HCT116 (cell line): ENCODE results near the gene FBN1.

ENCODE experiments used
- EZH2 ChIP-seq: fragments of 200-600 bp; sonication (generic); IDR thresholded peaks from 2 replicates; pipeline ENCODE4 v1.6.1; 2017; ENCODE audit warnings: antibody characterized with exemption, mixed run types
- POLR2A ChIP-seq: IDR thresholded peaks from 2 replicates; pipeline ENCODE4 v1.7.0; 2011; ENCODE audit warnings: borderline replicate concordance; ENCODE audit not compliant: insufficient read depth, insufficient read length; ENCODE audit errors: extremely low read depth
- SP1 ChIP-seq: IDR thresholded peaks from 2 replicates; pipeline ENCODE4 v1.6.1; 2012; ENCODE audit warnings: low read depth
- SRF ChIP-seq: IDR thresholded peaks from 2 replicates; pipeline ENCODE4 v1.6.1; 2012; ENCODE audit warnings: low read depth
- YY1 ChIP-seq: IDR thresholded peaks from 2 replicates; pipeline ENCODE4 v1.6.1; 2011; ENCODE audit warnings: low read length, low read depth, moderate library complexity, mild to moderate bottlenecking; ENCODE audit not compliant: insufficient replicate concordance; ENCODE audit errors: extremely low read depth
- TF ChIP-seq, protein P1 (sequence below): IDR thresholded peaks from 2 replicates; pipeline ENCODE4 v1.6.1; 2012

DNA sequence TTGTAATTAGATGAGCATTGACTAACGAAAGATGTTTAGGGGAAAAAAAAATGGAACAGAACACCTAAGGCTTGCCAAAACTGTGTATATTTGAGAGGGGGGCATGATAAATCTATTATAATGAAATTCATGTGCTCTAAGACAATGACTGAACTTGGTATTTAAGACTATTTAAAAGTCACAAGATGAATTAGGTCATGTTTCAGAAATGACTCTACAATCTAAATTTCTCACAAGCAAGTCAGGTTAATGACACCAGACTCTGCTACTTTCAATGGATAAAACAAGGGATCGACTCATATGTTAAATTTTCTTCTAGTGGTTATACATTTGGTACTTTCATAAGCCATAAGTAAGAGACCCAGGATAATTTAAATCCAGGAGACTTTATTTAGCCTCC is 235.9 kb downstream of the FBN1 start:
- TF ChIP-seq YY1 (no peak), SRF (no peak), EZH2 (no peak), POLR2A (no peak), SP1 (no peak)
- TF ChIP-seq, protein P1, sequence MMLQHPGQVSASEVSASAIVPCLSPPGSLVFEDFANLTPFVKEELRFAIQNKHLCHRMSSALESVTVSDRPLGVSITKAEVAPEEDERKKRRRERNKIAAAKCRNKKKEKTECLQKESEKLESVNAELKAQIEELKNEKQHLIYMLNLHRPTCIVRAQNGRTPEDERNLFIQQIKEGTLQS, result no peak
